IPS-NIHi7 (cell line): ENCODE results near the gene RAB11FIP3.

ENCODE experiments used
- DNase-seq: peaks from one replicate; pipeline ENCODE4 v3.0.0; 2012; ENCODE audit warnings: mixed read lengths; ENCODE audit errors: extremely low spot score

Gene RAB11FIP3

GRCh38 chr16:533391-534123 is 108.1 kb downstream of the RAB11FIP3 start:
- DNase-seq = peak; percentile 64

DNA sequence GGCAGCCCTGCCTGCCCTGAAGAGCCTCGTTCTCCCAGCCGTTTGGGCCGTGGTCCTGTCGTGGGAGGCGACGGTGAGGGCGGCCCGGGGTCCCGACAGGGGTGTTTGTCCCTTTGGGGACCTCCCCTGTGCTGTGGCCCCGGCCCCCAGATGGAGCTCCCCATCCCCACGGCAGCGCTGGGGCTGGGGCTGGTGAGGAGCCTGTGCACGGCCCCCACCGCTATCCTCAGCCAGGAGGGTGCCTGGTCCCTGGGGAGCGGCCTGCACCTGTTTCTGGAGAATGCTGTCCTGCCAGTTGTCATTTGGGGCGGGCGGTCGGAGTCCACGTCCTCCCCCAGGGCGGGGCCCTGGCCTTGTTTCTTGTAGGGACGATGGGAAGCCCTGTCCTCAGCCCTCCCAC is 108.7 kb downstream of the RAB11FIP3 start:
- DNase-seq = no peak

DNA sequence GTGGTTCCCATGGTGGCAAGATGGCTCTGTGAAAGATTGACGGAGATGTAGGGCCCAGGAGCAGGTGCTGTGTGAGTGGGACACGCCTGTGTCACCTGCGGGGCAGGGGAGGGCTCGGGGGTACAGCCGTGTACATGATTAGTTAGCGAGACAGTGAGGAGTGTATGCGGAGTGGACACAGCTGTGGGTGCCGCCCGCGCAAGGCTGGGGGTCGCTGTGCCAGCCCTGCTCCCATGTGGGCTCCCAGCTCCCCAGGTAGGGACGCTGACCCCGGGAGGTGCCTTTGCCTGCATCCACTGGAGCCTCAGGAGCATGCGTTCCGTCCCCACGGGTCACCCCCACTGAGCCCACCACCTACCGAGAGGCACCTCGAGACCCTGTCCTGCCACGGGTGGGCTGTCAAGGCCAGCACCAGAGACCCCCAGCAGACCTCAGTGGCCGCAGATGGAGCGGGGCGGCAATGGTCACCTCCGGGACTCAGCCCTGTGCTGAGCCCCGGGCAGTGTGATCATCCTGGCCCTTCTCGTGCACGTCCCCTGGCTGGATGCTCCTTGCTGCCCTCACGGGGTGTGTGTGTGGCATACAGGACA is 109.5 kb downstream of the RAB11FIP3 start:
- DNase-seq = no peak

DNA sequence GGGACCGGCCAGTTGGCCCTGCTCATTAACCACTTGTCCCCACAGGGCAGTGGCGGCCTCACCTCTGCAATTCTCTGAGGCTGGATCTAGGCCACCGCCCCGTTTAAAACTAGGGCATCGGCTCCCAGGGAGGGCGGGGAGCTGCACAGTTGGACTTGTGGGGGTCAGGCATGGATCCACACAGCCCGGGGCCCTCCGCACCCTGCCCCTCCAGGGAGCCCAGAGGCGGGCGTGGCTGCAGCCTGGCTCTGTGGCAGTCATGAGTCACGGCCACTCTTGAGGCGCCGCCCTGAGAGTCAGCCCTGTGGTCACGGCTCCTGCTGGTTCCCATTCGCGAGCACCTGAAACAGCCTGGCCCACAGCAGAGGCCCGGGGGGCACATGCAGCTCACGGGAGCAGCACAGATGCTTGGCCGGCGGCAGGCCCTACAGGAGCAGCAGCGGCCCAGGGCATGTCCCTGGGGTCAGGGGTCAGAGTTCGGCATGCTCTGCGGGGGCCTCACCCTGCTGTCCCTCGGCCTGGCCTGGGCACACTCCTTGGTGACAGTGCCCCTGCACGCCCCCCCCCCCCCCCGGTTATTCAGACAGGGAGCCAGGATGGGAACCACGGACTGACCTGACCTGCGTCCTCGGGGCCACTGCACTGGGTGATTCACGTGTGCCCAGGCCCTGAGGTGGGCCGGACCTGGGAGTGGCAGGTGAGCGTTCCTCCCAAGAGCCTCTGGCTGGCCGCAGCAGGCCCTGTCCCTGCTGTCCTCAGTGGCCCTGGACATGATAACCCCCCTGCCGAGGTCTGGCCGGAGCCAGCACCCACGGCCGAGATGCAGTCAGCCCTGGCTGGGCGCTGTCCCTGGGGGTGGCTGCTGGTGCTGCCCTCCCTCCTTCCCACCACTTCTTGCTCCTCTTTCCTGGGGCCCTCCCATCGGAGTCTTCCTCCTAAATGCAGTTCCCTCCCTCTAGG is 110.3 kb downstream of the RAB11FIP3 start:
- DNase-seq = no peak

- DNase-seq = no peak
Measured at GRCh38 chr16:536746-537145, 111.3 kb downstream of the RAB11FIP3 start.

DNA sequence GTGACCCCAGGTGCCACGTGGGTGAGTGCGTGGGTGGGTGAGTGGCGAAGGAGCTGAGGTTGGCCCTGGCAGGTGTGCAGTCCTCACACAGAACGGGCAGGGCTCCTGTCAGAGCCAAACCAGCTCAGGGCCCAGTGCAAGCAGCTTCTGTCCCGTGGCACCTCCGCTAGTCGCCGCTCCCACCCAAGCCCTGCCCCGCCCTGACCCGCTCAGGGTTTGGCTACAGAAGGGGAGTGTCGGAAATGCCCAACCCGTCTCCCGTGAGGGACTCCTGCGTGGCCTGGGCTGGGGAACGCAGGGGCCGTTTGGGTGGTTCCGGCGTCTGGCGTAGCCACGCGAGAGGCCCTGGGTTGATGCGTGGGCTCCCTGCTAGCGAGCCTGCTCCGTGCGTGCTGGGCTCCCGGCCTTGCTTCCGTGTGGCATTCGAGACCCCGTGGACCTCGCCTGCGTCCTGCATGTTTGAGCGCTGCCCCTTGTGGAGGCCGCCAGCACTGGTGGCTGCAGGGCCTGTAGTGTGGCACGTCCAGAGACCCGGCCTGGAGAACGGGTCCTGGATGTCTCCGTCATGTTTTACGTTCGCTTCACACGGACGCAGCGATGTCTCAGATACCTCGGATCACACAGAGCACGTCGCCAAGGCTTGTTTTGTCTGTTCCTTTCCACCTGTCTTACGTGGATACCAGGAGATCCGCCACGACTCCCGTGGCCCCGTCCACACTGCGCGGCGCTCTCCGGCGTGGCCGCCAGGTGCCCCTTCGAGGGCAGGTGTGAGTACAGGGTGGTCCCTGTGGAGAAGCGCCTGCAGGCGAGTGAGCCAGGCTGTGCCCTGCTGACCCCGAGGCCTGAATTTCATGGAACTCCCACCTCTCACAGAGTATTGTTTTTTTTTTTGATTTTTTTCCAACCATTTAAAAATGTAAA is 112.2 kb downstream of the RAB11FIP3 start:
- DNase-seq = no peak

GRCh38 chr16:539901-540530 is 114.6 kb downstream of the RAB11FIP3 start:
- DNase-seq = no peak

DNA sequence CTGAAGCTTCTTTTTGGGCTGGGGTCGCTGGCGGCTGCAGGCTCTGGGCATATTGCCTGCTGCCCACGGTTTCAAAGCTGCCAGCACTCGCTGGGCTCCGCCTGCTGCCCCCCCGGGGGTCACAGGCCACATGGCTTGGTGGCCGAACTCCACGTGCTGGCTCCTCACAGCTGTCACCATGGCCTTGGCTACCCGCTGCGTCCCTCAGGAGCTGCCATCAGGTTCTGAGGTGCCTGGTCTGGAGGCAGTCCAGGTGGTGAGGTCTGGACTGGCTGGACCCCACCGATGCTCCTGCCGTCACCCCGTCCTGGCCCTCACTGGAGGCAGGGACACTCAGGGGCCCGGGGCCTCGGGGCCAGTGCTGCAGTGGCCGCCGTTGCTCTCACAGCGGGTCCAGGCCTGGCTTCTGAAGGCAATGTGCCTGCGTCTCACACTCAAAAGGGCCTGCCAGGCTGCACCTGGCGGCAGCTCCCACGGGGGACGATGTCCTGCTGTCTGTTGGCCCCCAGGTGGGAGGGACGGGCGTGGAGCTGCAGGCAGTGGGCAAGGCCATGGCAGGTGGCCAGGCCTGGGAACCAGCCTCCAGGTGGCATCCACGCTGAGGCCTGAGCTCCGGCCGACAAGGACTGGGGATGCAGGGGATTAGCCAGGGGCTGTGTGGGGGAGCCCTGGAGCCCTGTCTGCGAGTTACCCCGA is 115.3 kb downstream of the RAB11FIP3 start:
- DNase-seq = no peak

DNA sequence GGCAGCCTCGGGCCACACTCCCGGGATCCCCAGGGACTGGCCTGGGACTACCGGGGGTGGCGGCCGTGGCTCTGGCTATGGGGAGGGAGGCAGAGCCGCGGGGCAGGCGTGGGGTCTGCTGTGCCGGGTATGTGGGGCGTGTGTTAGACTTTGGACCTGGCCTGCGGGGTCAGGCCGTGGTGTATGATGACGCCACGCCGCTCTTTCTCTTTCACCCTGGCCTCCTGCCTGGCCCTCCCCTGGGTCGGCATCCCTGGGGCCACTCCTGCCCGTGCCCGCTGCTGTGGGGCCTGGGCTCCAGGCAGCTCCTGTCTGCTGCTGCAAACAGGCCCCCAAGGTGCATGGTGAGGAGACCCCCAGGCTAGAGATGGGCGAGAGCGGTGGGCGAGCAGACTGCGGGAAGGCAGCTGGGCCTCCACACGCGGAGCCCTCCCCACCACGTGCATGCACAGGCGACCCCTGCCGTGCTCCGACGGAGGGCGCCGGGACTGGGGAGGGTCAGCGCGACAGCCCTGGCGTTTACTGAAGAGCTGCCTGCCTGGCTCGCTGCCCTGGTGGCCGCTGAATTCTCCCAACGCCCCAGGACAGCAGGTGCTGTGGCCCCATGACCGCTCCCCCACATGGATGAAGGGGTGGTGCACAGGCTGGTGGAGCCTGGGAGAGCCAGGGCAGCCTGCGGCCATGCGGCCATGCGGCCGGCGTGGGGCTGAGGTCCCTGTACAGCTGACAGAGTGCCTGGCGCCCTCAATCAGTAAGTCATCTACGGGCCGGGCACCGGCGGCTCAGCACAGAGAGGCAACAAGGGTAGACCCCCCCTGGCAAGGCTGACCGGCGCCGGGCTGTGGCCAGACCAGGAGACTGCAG is 118.1 kb downstream of the RAB11FIP3 start:
- DNase-seq = no peak

- no peak for DNase-seq
Measured at GRCh38 chr16:544517-544916, 119.1 kb downstream of the RAB11FIP3 start.

- DNase-seq = peak; percentile 79
Measured at GRCh38 chr16:546909-547770, 121.7 kb downstream of the RAB11FIP3 start.

DNA sequence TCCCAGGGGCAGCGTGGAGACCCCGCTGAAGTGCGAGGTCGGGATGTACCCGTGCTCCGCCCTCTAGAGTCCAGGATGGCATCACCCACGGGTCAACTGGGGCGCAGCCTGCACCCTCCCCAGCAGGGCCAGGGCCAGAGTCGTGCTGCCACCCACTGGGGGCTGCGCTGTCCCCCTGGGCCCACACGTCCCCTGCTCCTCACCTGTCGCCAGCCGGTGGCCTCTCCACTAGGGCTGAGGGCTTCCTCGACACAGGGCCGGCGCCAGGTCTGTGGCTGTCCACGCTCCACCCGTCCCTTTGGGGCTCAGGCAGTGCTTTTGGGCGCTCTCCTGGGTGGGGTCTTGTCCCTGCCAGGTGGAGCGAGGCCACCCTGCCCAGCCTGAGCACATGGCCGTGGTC is 123.1 kb downstream of the RAB11FIP3 start:
- DNase-seq = no peak

- peak; percentile 78 for DNase-seq
Measured at GRCh38 chr16:549544-550263, 124.3 kb downstream of the RAB11FIP3 start.

GRCh38 chr16:551210-551609 is 125.8 kb downstream of the RAB11FIP3 start:
- no peak for DNase-seq

DNA sequence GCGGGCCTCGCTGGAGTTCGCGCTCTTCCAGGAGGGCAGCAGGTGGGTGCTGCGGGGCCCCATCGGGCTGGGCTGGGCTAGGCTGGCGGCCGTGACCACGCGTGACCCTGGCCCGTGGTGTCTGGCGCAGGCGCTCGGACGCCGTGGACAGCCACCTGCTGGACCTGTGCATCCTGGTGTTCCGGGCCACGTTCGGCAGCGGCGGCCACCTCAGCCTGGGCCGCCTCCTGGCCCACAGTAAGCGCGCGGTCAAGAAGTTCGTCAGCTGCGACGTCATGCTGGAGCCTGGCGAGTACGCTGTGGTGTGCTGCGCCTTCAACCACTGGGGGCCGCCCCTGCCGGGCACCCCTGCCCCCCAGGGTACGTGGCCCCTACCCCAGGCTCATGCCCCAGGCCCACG is 126.7 kb downstream of the RAB11FIP3 start:
- no peak for DNase-seq

GRCh38 chr16:553601-554296 is 128.3 kb downstream of the RAB11FIP3 start:
- no peak for DNase-seq

DNA sequence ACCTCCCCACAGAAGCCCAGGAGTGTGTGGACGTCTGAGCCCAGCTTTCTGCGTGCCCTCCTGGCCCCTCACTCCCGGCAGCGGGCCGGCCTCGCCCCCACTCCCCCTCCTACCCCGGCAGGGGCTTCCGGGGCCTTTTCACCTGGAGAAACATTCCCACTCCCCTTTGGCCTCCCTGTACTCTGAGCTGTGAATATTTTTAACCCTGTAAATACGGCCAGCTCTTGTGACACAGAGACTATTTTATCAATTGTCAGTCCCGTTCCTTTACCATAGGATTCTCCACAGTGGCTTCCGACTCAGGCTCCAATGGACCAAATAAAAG is 128.8 kb downstream of the RAB11FIP3 start:
- no peak for DNase-seq
